A549 (cell line): Measurements from ENCODE around the gene HADHA. TPM values are rescaled to one million over a fixed set of nuclear protein-coding genes. Genes with fewer than 3 reads are reported as not detected.
"Not testable (repeated sequence)": the region's sequence is repeated elsewhere in the genome, so short reads cannot be mapped to it uniquely, and the experiment has no call there.

Experiments
- ATAC-seq, 2 experiments: fragments of 200-7000 bp in 1 of 2; fragments of >200 bp in 1 of 2; cut with Nextera tagmentation in 1 of 2; cut with Tn5 transposase in 1 of 2; 3 replicates each; pipeline versions ENCODE4 v1.8.0 to v1.9.1; 2018 to 2020; ENCODE audit warnings: mild to moderate bottlenecking in 1 of 2, moderate library complexity in 1 of 2
- CTCF ChIA-PET: fragments of 300-600 bp; sonication (Branson Sonifier 250); formaldehyde crosslinking; extraction: SDS; loops from one replicate; lab custom pipeline; 2021; ENCODE audit warnings: antibody characterized with exemption, inconsistent platforms; lab: Yijun Ruan, JAX
- POLR2A ChIA-PET: fragments of 350-600 bp; formaldehyde crosslinking; extraction: SDS; loops from one replicate; lab custom pipeline; 2021; ENCODE audit warnings: antibody characterized with exemption, inconsistent platforms; lab: Yijun Ruan, JAX
- DNase-seq, 2 experiments: peaks; one replicate each; pipeline versions ENCODE4 v3.0.0 to v3.0.0-alpha.2; 2011 to 2016; ENCODE audit warnings: low read depth in 1 of 2, low spot score in 1 of 2
- FAIRE-seq: peaks from 2 replicates; lab custom pipeline; 2011; peaks lifted over from hg19 to GRCh38; lab: Jason Lieb, UNC
- H3K27ac ChIP-seq, 2 experiments: fragments of >200 bp; sonication (Bioruptor Twin); formaldehyde crosslinking; 3 replicates each; pipeline ENCODE4 v1.5.1; 2016 to 2017
- H3K4me1 ChIP-seq: fragments of >200 bp; sonication (Bioruptor Twin); formaldehyde crosslinking; 3 replicates; pipeline ENCODE4 v1.6.1; 2016
- H3K4me2 ChIP-seq: fragments of >200 bp; sonication (Bioruptor Twin); formaldehyde crosslinking; 3 replicates; pipeline ENCODE4 v1.6.1; 2016
- H3K4me3 ChIP-seq: fragments of >200 bp; sonication (Bioruptor Twin); formaldehyde crosslinking; 3 replicates; pipeline ENCODE4 v1.5.1; 2016
- H3K9me3 ChIP-seq: fragments of >200 bp; sonication (Bioruptor Twin); formaldehyde crosslinking; 3 replicates; pipeline ENCODE4 v1.6.1; 2016
- BHLHE40 ChIP-seq: IDR thresholded peaks from 2 replicates; pipeline ENCODE4 v1.6.1; 2012; ENCODE audit warnings: low read depth, low read length, inconsistent platforms
- CBX8 ChIP-seq: fragments of 200-600 bp; sonication (generic); IDR thresholded peaks from 2 replicates; pipeline ENCODE4 v1.6.1; 2016
- EHF ChIP-seq: fragments of 250-450 bp; sonication (Bioruptor Pico); IDR thresholded peaks from 2 replicates; pipeline ENCODE4 v1.5.0; 2020; ENCODE audit warnings: mild to moderate bottlenecking
- FOXS1 ChIP-seq: fragments of 250-450 bp; sonication (Bioruptor Pico); IDR thresholded peaks from 2 replicates; pipeline ENCODE4 v1.5.0; 2020; ENCODE audit warnings: mild to moderate bottlenecking, moderate library complexity
- GATA3 ChIP-seq: IDR thresholded peaks from 2 replicates; pipeline ENCODE4 v1.6.1; 2012; ENCODE audit warnings: borderline replicate concordance
- HOXA7 ChIP-seq: fragments of 250-450 bp; sonication (Bioruptor Pico); IDR thresholded peaks from 2 replicates; pipeline ENCODE4 v1.5.0; 2020; ENCODE audit warnings: mild to moderate bottlenecking, moderate library complexity
- HOXB13 ChIP-seq: fragments of 250-450 bp; sonication (Bioruptor Pico); IDR thresholded peaks from 2 replicates; pipeline ENCODE4 v1.5.0; 2020; ENCODE audit warnings: low read depth, mild to moderate bottlenecking, moderate library complexity
- JUN ChIP-seq, 2 experiments: fragments of >200 bp; sonication (Bioruptor Twin); formaldehyde crosslinking; IDR thresholded peaks; 2 replicates in 1 of 2; 3 replicates in 1 of 2; pipeline ENCODE4 v1.6.1; 2016 to 2017
- POLR2A ChIP-seq: IDR thresholded peaks from 2 replicates; pipeline ENCODE4 v1.6.1; 2012; ENCODE audit warnings: mild to moderate bottlenecking, low read length
- RAD21 ChIP-seq, 2 experiments: fragments of >200 bp in 1 of 2; sonication (Bioruptor Twin) in 1 of 2; formaldehyde crosslinking in 1 of 2; IDR thresholded peaks in 1 of 2; conservative IDR thresholded peaks in 1 of 2; 2 replicates in 1 of 2; 3 replicates in 1 of 2; pipeline ENCODE4 v1.6.1; 2012 to 2018; ENCODE audit warnings: inconsistent platforms in 1 of 2
- RARB ChIP-seq: fragments of 250-450 bp; sonication (Bioruptor Pico); IDR thresholded peaks from 2 replicates; pipeline ENCODE4 v1.8.0; 2021; ENCODE audit warnings: mild to moderate bottlenecking, moderate library complexity
- RCOR1 ChIP-seq: fragments of 150-350 bp; IDR thresholded peaks from 2 replicates; pipeline ENCODE4 v1.6.1; 2014; ENCODE audit warnings: antibody characterized with exemption, low read length, low read depth
- RNF2 ChIP-seq: fragments of 200-600 bp; sonication (generic); IDR thresholded peaks from 2 replicates; pipeline ENCODE4 v1.6.1; 2016; ENCODE audit warnings: low read depth, mild to moderate bottlenecking, antibody characterized with exemption, moderate library complexity, borderline replicate concordance
- SMC3 ChIP-seq: fragments of >200 bp; sonication (Bioruptor Twin); formaldehyde crosslinking; IDR thresholded peaks from 3 replicates; pipeline ENCODE4 v1.6.1; 2018; ENCODE audit warnings: inconsistent platforms
- TP53 ChIP-seq: fragments of 250-450 bp; sonication (Bioruptor Pico); IDR thresholded peaks from 2 replicates; pipeline ENCODE4 v1.5.0; 2021; ENCODE audit warnings: mild to moderate bottlenecking, moderate library complexity
- ZFP36 ChIP-seq: fragments of 450-650 bp; IDR thresholded peaks from 2 replicates; pipeline ENCODE4 v1.6.1; 2014; ENCODE audit warnings: borderline replicate concordance; ENCODE audit not compliant: partially characterized antibody
- WGBS: methylation state at CpG from one replicate; pipeline ENCODE4 v1.1.6; 2017; ENCODE audit errors: missing lambda C conversion rate; 5-methylcytosine and 5-hydroxymethylcytosine counted together
- polyA plus RNA-seq, 4 experiments: library from polyadenylated mRNA; depleted of rRNA in 3 of 4; stranded (reverse); fragments of >200 nt; fragmentation: RNase III in 1 of 4; extraction: RNeasy Plus Mini Kit Qiagen cat#74134 plus additional on column Dnase treatment in 1 of 4; gene quantifications; 2 replicates in 3 of 4; 3 replicates in 1 of 4; pipeline ENCODE4 v1.2.3, GENCODE V29; 2011 to 2017
- TF ChIP-seq, protein P1 (sequence below): IDR thresholded peaks from 2 replicates; pipeline ENCODE4 v1.6.1; 2012
- TF ChIP-seq, protein P2 (sequence below): fragments of 150-350 bp; IDR thresholded peaks from 2 replicates; pipeline ENCODE4 v1.6.1; 2014; ENCODE audit warnings: low read depth, mild to moderate bottlenecking, low read length
- TF ChIP-seq, protein P3 (sequence below): fragments of >200 bp; sonication (Bioruptor Twin); formaldehyde crosslinking; IDR thresholded peaks from 2 replicates; pipeline ENCODE4 v1.6.1; 2016
- TF ChIP-seq, protein P4 (sequence below): fragments of 250-450 bp; sonication (Bioruptor Pico); IDR thresholded peaks from 2 replicates; pipeline ENCODE4 v1.5.0; 2021; ENCODE audit warnings: mild to moderate bottlenecking, moderate library complexity, borderline replicate concordance

HADHA gene
- polyA plus RNA-seq, 2 of the 4 experiments (the other 2 are of a cell fraction): 122 to 174 TPM

DNA sequence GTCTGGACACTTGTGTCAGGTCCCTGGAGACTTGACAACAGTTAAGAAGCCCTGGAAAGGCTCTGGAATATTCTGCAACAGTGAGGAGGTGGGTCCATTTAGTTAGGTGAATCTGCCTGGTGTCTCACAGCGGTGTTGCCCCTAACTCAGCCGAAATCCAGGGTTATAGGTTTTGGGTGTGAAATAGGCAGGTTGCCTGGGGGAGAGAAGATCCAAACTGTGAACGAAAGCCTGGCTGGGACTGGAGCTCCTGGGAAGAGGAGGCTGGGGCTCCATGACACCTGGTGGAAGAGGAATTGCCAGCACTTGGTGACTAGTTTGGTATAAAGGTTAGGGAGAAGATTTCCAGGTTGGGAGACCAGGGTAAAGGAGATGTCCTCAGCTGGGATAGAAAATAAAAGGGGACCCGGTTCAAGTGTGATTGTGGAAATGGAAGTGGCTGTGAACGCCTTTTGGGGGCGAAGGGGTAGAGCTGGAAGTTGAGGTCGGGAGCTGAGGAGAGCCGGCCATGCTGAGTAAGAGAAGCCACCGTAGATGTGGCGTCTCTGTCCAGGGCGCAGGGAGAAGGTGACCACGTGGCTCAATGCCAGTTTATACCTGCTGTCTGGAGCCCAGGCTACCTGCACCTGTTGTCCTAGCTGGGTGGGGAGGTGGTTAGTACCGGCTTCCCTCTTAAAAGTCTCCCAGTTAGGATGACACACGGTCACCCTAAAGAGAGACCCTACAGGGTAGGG, 74.6 kb downstream of the HADHA start:
- Histone ChIP-seq H3K27ac (no peak overlapping the region; a peak in 1 of 6 replicates), H3K4me3 (no peak overlapping the region), H3K4me1 (peaks cover 6% of the 10 kb centered on the region; the same call in 1 of the 3 replicates), H3K4me2 (no peak overlapping the region), H3K9me3 (no peaks in the 10 kb centered on the region)
- WGBS: 79% methylated on average over 14 of the region's 14 CpGs
- DNase-seq (no peak), ATAC-seq (no peak), FAIRE-seq (no peak)
- TF ChIP-seq CBX8 (no peak), HOXB13 (CRISPR knock-in tag) (no peak), RCOR1 (no peak), GATA3 (no peak), RAD21 (conservative IDR thresholded peaks at IDR 0.05 in 1 of 2, IDR thresholded peaks at IDR 0.05 in 1 of 2) (no peak)
- TF ChIP-seq, protein P1, sequence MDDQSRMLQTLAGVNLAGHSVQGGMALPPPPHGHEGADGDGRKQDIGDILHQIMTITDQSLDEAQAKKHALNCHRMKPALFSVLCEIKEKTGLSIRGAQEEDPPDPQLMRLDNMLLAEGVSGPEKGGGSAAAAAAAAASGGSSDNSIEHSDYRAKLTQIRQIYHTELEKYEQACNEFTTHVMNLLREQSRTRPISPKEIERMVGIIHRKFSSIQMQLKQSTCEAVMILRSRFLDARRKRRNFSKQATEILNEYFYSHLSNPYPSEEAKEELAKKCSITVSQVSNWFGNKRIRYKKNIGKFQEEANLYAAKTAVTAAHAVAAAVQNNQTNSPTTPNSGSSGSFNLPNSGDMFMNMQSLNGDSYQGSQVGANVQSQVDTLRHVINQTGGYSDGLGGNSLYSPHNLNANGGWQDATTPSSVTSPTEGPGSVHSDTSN: no peak
- TF ChIP-seq, protein P2, sequence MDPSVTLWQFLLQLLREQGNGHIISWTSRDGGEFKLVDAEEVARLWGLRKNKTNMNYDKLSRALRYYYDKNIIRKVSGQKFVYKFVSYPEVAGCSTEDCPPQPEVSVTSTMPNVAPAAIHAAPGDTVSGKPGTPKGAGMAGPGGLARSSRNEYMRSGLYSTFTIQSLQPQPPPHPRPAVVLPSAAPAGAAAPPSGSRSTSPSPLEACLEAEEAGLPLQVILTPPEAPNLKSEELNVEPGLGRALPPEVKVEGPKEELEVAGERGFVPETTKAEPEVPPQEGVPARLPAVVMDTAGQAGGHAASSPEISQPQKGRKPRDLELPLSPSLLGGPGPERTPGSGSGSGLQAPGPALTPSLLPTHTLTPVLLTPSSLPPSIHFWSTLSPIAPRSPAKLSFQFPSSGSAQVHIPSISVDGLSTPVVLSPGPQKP: no peak
- ChIA-PET CTCF (interaction anchor here (0.8 to 6.3 kb wide), 7 partner anchors 11 to 318 kb away, joined by 3 to 32 read pairs (median 3); no protein-coding TSS in a partner anchor), POLR2A (no interaction called here)

DNA sequence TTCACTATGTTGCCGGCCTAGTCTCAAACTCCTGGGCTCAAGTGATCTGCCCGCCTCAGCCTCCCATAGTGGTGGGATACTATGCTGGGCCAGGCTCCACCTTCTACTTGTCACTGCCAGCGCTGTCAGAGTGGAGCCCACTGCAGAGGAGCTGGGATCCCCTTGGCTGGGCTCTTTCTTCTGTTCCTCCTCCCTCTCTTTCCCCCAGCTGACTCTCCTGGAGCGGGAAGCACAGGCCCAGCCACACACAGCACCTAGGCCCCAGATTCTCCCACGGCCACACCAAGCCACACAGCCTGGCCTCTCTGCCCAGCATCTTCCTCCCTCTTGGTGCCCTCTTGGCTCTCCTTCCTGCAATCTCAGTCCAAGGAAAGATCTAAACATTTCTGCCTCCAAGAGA, 75.2 kb downstream of the HADHA start:
- H3K4me2 ChIP-seq: no peak overlapping the region
- H3K4me1 ChIP-seq: peaks cover 6% of the 10 kb centered on the region; the same call in 1 of the 3 replicates
- CTCF ChIA-PET: interaction anchor here (1.1 to 6.3 kb wide), 4 partner anchors 15 to 219 kb away, joined by 3 to 32 read pairs (median 3); no protein-coding TSS in a partner anchor
- POLR2A ChIA-PET: no interaction called here
- DNase-seq (no peak), FAIRE-seq (no peak), ATAC-seq (no peak)
- H3K4me3 ChIP-seq: no peak overlapping the region
- WGBS: 92% methylated on average over 5 of the region's 5 CpGs
- no peak for TF ChIP-seq POLR2A
- no peak for TF ChIP-seq EHF (CRISPR knock-in tag)
- no peak for TF ChIP-seq TP53
- TF ChIP-seq JUN (IDR thresholded peaks at IDR 0.05): no peak
- TF ChIP-seq SMC3: no peak
- TF ChIP-seq BHLHE40: no peak
- no peak for TF ChIP-seq RARB (CRISPR knock-in tag)
- TF ChIP-seq, protein P3, sequence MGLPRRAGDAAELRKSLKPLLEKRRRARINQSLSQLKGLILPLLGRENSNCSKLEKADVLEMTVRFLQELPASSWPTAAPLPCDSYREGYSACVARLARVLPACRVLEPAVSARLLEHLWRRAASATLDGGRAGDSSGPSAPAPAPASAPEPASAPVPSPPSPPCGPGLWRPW: no peak
- no peak for TF ChIP-seq FOXS1 (CRISPR knock-in tag)
- no peak for TF ChIP-seq HOXA7 (CRISPR knock-in tag)
- H3K27ac ChIP-seq: no peak overlapping the region; a peak in 1 of 6 replicates
- no peaks in the 10 kb centered on the region for H3K9me3 ChIP-seq

DNA sequence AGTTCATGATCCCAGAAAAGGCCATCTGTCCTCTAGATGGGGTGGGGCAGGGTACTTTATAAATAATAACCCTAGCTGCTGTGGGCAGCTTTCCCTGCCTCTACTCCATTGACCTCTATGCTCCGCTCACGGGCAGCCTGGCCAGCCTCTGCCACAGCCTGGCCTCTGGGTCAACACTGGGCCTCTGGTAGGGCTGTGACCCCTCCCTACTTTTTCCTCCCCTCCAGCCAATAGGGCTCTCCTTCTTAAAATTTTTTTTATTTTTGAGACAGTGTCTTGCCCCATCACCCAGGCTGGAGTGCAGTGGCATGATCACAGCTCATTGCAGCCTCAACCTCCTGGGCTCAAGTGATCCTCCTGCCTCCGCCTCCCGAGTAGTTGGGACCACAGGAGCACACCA, 75.6 kb downstream of the HADHA start:
- Histone ChIP-seq H3K9me3 (no peaks in the 10 kb centered on the region), H3K4me2 (no peak overlapping the region), H3K27ac (no peak overlapping the region), H3K4me3 (no peak overlapping the region), H3K4me1 (peaks cover 4% of the 10 kb centered on the region; the same call in 1 of the 3 replicates)
- TF ChIP-seq EHF (CRISPR knock-in tag) (no peak), FOXS1 (CRISPR knock-in tag) (no peak), ZFP36 (no peak), RCOR1 (no peak), RNF2 (no peak)
- TF ChIP-seq, protein P4, sequence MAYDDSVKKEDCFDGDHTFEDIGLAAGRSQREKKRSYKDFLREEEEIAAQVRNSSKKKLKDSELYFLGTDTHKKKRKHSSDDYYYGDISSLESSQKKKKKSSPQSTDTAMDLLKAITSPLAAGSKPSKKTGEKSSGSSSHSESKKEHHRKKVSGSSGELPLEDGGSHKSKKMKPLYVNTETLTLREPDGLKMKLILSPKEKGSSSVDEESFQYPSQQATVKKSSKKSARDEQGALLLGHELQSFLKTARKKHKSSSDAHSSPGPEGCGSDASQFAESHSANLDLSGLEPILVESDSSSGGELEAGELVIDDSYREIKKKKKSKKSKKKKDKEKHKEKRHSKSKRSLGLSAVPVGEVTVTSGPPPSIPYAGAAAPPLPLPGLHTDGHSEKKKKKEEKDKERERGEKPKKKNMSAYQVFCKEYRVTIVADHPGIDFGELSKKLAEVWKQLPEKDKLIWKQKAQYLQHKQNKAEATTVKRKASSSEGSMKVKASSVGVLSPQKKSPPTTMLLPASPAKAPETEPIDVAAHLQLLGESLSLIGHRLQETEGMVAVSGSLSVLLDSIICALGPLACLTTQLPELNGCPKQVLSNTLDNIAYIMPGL (CRISPR knock-in tag): no peak
- DNase-seq: no peak
- CTCF ChIA-PET: interaction anchor here (1.1 to 6.3 kb wide), 4 partner anchors 15 to 218 kb away, joined by 3 to 32 read pairs (median 3); no protein-coding TSS in a partner anchor
- POLR2A ChIA-PET: no interaction called here
- FAIRE-seq: no peak
- 92% methylated on average over 4 of the region's 4 CpGs for WGBS
- no peak for ATAC-seq

DNA sequence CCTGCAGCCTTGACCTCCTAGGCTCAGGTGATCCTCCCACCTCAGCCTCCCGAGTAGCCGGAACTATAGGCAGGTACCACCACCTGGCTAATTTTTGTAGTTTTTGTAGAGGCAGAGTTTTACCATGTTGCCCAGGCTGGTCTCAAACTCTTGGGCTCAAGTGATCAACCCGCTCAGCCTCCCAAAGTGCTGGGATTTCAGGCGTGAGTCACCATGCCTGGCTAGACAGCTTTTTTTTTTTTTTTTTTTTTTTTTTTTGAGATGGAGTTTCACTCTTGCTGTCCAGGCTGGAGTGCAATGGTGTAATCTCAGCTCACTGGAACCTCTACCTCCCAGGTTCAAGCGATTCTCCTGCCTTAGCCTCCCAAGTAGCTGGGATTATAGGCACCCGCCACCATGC, 77.9 kb downstream of the HADHA start:
- not testable (repeated sequence) for FAIRE-seq

More for the DNA sequence above, 77.9 kb downstream of the HADHA start:
- H3K27ac ChIP-seq, H3K9me3 ChIP-seq, POLR2A ChIA-PET, H3K4me1 ChIP-seq, H3K4me3 ChIP-seq, H3K4me2 ChIP-seq, ATAC-seq, DNase-seq: not testable (repeated sequence)
- CTCF ChIA-PET: interaction anchor here (0.9 to 6.3 kb wide), 3 partner anchors 18 to 216 kb away, joined by 3 to 32 read pairs (median 14); no protein-coding TSS in a partner anchor
- 87% methylated on average over 6 of the region's 6 CpGs for WGBS
